HG03378 (cell line): ENCODE measurements around the gene ATXN1.

Experiments used
- ATAC-seq: cut with Tn5 transposase; IDR thresholded peaks from one replicate; pipeline ENCODE4 v1.9.1; 2021; ENCODE audit warnings: mild to moderate bottlenecking, moderate library complexity; ENCODE audit not compliant: unreplicated experiment

Gene ATXN1

DNA sequence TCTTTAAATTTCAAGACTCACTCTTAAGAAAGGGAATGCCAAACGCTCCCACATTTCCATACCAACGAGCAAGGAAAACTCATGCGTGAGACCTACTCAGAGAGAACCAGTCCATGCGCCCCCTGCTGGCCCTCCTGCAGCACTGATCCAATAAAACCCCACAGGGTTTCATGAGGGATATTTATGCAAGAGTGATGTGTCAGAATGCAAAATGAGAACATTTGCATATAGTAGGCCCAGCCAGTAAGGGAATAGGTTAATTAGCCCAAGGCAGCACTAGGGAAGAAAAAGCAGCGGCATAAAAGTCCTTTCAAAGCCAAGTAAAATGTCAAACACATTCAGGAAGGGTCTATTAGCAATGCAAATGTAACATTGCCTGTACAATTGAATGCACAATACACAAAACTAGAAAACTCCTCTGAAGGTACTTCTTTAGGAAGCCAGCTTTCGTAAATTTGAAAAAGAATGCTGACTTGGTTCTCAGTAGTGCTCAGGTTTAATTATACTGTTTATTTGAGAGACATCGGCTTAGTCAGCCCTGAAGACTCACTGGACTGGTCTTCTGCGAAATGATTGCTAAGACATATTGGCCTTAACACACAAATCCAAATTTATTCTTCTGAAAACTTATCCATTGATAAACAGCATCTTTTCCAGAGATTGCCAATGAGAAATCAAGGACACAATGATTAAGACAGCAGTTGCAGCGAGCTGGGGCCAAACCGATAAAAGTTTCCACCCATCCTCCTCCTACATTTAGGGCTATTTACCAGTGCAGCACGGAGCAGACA lies 429.7 kb downstream of the ATXN1 start:
- ATAC-seq: peak; percentile 58

DNA sequence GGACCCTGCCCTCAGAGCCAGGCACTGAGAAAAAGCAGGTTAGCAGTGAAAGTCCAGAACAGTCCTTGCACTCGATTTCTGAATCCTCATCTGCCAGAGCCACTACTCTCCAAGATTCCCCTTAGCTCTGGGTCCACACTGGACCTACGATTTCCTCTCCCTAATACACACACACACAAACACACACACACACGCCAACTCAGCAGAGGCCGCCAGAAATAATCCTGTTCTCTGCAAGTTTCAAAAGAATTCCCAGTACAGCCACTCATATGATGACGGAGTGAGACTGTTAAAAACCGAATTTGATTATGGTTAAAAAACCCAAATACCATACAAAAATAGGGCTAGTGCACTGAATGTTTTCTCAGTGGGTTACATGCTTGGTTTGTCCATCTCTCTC lies 432.0 kb downstream of the ATXN1 start:
- ATAC-seq: no peak

DNA sequence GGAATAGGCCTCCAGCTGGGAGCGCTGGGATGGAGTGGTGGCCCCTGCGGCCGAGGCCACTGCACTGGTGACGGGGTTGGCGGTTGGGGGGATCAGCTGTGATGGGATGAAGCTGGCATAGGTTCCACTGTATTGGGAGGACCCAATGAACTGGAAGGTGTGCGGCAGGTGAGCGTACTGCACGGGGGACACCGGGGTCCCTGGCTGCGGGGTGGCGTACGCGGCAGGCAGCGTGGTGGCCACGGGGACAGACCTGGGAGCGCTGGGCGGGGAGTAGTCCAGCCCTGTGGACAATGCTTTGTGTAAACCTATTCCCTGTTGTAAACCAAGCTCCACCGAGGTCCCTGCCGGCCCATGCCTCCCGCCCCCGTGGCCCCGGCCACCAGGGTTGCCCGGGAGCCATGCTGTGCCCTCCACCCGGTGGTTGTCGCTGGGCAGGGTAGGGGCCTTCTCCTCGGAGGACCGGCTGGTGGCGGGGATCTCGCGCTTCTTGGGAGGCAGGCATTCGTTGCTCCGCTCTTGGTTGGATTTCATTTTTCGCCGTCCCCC lies 433.4 kb downstream of the ATXN1 start:
- no peak for ATAC-seq

DNA sequence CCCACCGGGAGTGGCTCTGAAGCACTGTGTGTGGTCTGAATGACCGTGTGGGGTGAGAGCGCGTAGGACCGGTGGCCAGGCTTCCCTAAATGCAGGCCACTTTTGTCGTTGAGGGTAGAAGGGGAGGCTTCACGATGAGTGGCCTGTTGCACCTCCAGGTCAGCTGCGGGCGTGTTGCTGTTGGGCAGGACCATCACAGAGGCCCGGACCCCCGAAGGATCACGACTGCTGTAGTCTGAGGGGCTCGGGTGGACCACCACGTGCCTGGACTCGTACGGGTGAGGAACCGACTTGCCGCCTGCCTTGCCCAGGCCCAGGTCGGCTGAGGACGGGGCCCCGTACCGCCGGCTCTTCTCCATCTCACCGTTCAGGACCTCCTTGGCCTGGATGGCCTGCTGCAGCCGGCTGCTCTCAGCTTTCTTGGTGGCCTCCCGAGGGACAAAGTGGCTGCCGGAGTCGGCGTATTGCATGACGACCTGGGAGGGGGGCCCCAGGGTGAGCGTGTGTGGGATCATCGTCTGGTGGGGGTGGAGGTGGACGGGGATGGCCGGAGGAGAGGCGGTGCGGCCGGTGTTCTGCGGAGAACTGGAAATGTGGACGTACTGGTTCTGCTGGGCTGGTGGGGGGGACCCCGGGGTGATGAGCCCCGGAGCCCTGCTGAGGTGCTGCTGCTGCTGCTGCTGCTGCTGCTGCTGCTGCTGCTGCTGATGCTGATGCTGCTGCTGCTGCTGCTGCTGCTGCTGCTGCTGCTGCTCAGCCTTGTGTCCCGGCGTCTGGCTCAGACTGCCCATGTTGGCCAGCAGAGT lies 434.1 kb downstream of the ATXN1 start:
- no peak for ATAC-seq

DNA sequence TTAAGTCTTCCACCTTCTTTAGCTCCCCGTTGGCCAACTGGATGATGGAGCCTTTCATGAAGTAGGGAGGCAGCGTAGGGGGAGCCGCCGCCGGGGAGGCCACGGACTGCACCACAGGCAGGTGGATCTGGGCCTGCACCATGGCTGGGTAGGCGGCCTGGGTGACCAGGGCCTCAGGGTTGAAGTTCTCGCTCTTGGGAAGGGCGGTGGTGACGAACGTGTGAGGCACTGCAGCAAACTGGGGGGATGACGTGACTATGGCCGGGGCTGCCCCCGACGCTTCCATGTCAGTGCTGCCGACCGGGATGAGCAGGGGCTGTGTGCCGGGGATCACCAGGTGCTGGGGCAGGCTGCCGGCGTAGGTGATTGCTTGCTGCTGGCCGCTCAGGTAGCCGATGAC lies 434.7 kb downstream of the ATXN1 start:
- ATAC-seq: no peak

DNA sequence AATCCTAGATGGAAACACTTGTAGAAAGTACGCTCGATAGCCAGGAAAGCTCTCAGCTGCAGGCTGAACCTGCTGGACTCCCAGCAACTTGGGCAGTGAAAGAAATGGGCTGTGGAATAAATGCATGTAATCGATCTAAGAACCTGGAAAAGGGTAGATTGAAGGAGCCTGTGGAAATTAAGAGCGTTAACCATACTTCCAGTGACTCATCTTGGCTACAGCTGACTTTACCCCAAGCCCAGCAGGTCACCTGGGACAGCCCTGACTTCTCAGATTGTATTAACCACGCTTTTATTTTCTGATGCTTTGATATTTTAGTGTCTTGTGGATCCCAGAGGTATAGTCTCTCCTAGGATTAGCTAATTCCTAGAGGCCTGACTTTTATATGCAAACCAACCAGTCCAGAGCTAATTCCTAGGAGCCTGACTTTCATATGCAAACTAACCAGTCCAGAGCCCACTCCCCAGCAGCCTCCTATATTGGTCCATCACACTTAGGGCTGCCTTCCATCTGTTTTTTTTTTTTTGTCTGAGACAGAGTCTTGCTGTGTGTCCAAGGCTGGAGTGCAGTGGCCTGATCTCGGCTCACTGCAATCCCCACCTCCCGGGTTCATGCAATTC lies 436.5 kb downstream of the ATXN1 start:
- no peak for ATAC-seq

DNA sequence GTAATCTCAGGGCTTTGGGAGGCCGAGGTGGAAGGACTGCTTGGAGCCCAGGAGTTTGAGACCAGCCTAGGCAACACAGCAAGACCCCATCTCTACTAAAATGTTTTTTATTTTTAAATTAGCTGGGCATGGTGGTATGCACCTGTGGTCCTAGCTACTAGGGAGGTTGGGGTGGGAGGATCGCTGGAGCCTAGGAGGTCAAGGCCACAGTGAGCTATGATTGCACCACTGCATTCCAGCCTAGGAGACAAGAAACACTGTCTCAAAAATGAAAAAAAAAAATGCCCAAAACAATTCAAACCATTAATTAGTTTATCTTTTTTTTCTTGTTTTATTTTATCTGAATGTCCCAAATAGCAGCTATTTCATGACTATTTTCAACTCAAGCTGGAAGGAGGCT lies 437.1 kb downstream of the ATXN1 start:
- no peak for ATAC-seq

DNA sequence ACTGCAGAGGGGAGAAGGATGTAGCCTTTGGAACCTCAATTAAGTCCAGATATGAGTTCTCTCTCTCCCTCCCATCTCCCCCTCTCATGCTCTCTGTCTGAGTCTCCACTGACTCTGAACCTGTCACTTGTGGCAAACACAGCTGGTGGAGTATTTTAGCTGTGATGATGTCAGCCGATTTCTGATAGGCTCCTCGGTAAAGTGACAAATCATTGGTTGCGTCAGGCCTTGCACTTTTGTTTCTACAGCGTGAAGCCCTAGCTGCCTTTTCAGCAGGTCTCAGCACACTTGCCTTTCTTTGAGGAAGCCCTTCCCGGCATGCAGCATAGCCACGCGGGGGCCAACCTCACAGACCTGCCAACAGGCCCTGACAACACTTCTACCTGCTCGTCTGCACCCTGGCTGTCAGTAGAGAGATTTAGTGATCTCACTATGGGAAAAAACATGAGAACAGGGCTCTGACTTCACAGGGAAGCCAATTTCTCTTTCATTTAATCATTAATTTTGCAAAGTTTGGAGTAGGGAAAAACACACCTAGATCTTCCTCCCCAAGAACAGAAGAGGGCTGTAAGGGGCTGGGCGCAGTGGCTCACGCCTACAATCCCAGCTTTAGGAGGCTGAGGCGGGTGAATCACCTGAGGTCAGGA lies 438.5 kb downstream of the ATXN1 start:
- ATAC-seq: peak; percentile 75

DNA sequence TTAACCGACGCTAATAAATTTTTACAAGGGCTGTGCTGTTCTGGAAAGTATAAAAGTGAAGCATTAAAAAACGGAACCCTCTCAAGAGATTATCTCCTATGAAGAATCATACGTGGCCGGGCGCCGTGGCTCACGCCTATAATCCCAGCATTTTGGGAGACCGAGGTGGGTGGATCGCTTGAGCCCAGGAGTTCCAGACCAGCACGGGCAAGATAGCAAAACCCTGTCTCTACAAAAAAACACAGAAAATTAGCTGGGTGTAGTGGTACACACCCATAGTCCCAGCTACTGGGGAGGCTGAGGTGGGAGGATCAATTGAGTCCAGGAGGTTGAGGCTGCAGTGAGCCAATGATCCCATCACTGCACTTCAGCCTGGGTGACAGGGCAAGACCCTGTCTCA lies 439.4 kb downstream of the ATXN1 start:
- ATAC-seq: no peak

DNA sequence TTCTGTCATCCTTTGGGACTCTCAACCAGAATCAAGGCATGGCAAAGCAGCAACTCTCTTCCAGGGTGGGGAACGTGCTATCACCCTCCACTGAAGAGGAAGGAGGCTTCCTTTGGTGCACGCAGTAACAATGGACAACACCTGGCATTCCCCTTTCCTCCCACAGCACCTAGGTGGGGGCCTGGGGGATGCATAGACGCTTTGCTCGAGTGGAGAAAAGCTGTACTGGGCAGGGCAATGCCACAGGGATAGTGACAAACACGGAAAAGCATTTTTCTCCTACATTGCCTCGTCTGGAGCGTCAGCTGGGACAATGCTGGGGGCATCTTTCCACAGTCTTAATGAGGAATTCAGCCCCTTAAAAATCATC lies 439.9 kb downstream of the ATXN1 start:
- no peak for ATAC-seq

DNA sequence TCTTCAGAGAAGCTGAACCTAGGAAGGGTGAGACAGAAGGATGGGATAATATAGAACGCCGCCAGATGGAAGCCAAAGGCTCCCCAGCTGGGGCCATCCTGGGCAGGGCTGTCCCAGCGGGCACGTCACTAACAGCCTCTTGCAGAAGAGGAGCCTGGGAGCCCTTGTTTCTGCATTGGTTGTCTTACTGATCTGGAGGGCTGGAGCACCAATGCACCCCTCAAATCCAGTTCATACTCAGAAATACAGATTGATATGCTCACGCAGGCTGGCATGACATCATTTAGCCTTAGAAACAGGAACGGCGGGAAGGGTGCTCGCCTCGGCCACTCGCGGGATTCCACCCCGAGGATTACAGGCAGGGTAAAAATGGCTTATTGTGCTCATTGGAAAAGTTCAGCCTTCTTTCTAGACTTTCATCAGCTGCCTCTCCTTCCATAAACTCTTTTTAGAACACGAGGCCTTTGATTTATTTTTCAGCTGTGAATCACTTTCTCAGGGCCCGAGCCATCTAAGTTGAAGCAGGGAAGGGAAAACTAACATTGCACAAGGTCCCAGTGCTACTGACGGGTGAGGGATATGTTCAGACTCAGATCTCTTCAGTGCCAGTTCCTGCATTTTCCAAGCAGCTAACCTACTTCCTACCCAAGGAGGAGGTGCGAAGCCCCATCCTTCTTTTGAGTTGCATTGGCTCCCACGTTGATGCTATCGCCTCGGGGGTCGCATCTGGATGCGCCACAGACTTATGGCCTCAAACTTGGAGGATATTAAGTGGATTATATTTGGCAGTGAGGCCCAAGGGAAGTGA lies 440.5 kb downstream of the ATXN1 start:
- ATAC-seq: no peak

DNA sequence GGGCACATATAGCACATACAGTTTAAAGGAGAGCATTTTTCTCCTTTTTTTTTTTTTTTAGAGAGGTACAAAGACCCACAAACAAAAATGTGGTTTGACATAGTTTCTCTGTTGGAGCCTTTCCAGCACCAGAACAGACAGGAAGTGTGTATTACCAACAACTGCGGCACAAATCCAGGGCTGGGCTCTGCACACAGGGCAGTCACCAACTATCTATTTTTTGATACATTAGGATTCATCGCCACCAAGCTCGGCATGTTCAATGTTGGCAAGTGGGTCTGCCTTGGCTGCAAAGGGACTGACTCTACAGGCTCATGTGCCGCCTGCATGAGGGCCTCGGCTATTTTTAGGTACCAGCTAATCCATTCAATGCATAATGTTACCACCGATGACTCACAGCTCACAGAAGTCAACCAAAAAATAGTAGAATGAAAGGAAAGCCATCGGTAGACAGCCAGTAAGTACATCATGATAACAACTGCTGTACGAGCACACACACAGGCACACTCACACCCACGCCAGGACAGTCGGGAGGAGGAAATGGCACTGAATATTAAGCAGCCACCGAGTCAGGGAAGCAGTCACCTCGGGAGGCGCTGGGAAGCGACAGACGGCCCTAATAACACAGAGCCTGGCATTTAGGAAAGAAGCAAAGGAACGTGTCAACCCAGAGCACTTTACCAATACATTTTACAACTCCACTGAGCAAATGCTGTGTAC lies 441.3 kb downstream of the ATXN1 start:
- peak; percentile 77 for ATAC-seq

DNA sequence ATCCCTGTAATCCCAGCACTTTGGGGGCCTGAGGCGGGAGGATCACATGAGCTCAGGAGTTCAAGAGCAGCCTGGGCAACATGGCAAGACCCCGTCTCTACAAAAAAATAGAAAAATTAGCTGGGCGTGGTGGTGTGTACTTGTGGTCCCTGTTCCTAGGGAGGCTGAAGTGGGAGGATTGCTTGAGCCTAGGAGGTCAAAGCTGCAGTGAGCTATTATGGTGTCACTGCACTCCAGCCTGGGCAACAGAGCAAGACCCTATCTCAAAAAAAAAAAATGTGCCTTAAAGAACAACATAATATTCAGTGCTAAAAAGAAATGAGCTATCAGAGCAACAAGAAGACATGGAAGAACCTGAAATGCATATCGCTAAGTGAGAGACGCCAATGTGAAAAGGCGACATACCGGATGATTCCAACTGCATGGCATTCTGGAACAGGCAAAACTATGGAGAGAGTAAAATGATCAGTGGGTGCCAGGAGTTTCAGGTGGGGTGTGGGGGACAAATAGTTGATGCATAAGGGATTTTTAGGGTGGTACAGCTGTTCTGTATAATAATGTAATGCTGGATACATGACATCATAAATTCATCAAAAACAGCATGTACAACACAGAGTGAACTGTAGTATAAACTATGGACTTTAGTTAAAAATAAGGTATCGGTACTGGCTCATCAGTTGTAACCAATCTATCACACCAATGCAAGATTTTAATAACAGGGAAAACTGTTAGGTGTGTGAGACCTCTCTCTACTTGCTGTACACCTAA lies 442.1 kb downstream of the ATXN1 start:
- no peak for ATAC-seq

DNA sequence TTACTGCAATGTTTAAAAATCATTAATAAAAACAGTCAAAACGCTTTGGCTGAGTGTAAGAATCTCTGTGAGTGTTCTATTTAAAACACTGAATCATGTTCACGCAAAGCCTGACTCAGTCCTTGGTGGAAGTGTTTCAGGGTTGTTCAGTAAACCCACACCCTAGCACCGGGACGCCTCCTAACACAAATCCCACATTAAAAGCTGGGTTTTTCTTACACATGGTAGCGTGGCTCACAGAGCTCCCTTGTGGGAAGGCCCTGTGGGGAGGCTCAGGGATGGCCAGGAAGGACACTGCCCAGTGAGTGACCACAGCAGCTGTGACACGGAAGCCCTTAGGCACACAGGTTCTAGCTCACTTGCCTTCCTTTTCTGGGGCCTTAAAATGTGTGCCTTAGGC lies 442.7 kb downstream of the ATXN1 start:
- no peak for ATAC-seq

DNA sequence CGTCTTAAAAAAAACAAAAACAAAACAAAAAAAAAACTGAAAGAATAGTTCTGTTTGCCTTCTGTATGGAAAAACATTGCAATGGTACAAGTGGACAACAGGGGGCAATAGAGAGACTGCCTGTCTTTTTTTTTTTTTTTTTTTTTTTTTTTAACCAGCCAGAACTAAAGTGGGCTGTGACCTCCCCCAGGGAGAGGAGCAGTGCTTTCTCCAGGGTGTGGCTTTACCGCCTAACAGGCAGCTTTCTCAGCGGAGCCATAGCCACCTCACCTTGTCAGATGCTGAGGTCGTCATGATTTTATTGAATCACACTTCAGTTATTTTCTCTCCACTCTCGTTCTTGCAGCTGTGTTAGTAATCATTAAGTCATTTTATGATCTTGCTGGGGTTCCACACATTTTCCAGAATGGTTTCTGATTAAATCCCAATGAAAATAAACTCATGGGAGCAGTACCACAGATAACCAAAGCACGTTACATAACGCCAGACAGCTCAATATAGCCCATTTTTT lies 444.5 kb downstream of the ATXN1 start:
- ATAC-seq: no peak

DNA sequence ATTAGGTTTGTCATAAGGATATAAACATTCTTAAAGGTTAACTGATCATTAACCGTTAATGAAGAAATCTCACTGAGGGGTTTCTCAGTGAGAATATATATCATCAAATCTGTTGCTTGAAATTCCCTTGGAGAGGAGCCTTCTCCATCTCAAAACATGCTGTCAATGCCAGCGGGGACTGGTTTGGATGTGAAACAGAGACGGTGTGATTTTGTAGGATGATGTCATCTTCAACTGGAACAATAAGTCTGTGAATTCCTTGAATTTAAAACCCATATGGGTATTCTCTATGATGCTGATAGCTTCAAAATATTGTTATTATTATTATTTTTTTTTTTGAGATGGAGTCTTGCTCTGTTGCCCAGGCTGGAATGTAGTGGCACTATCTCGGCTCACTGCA lies 447.0 kb downstream of the ATXN1 start:
- ATAC-seq: no peak

DNA sequence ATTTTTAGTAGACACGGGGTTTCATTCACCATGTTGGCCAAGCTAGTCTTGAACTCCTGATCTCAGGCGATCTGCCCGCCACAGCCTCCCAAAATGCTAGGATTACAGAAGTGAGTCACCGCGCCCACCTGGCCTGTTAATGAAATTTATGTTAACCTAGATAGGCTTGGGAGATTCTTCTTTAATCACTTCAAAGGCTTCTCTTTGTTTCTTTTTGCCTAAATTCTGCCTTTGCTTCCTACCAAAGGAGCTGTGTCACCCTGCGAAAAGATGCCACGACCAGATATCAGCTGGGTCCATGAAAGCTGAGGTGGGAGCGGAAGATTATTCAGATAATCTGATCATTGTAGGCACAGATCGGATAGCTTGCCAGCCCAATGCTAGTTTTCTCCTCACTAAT lies 447.5 kb downstream of the ATXN1 start:
- no peak for ATAC-seq

DNA sequence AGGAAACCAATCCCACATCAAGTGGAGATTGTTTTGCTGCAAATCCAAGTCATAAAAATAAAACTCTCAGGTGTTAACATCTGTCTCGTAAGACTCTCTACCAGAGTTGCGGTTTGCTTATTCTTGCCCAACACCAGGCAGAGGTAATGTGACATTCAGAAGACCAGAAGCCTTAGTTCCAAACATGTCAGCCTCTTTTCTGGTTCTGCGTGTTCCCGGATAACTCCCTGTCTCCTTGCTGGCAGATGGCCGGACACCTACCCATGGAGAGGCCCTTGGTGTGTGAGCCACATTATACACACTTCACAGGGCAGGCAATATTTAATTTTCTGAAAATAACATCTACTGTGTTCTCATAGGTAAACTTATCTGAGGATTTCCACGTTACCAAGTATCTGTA lies 449.5 kb downstream of the ATXN1 start:
- ATAC-seq: no peak

DNA sequence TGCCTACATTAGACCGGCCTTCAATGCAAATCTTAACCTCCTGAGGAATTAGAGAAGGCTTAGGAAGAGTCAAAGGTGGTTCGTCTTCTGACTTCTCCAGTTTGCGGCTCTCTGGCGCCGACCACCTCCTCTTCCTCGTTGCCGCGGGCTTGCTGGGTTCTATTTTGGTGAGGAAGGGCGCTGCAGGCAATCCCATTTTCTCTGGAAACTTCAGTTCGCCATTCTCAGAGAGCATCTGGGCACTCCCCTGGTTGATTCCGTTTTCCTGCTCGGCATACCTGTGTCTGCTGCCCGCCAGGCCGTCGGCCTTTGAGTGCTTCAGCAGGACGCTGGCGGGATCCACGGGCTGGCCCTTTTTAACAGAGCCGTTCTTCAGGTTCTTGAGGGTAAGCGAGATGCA lies 454.9 kb downstream of the ATXN1 start:
- no peak for ATAC-seq
